Gastrocnemius medialis (tissue), 4 donors: ENCODE data around the gene MEIS2. TPM values are rescaled to one million over a fixed set of nuclear protein-coding genes. Genes with fewer than 3 reads are reported as not detected.

Source experiments
- ATAC-seq, 2 donors: fragments of 150-250 bp; one replicate each; pipeline ENCODE4 v1.9.1; 2016
- DNase-seq, 2 donors: peaks; one replicate each; pipeline ENCODE4 v3.0.0-alpha.2; 2019
- H3K27ac ChIP-seq, 4 donors: fragments of 200-600 bp; sonication (generic); 1 replicate in 1 of 4; 2 replicates in 3 of 4; pipeline ENCODE4 v1.5.1; 2016 to 2018; ENCODE audit warnings: mild to moderate bottlenecking in 2 of 4, moderate library complexity in 1 of 4
- H3K27me3 ChIP-seq, 3 donors: fragments of 200-600 bp; sonication (generic) in 2 of 3; 1 replicate in 1 of 3; 2 replicates in 2 of 3; pipeline versions ENCODE4 v1.5.1 to v1.6.0; 2016 to 2019; ENCODE audit warnings: mild to moderate bottlenecking in 1 of 3, moderate library complexity in 1 of 3
- H3K36me3 ChIP-seq, 2 donors: fragments of 200-600 bp; sonication (generic) in 1 of 2; one replicate each; pipeline ENCODE4 v1.5.1; 2017 to 2018
- H3K4me1 ChIP-seq, 2 donors: fragments of 200-600 bp; sonication (generic) in 1 of 2; one replicate each; pipeline ENCODE4 v1.5.1; 2016 to 2017; ENCODE audit warnings: mild to moderate bottlenecking in 2 of 2
- H3K4me3 ChIP-seq, 4 donors: fragments of 200-600 bp; sonication (generic) in 3 of 4; 1 replicate in 1 of 4; 2 replicates in 3 of 4; pipeline ENCODE4 v1.5.1; 2016 to 2019; ENCODE audit warnings: mild to moderate bottlenecking in 2 of 4
- H3K9me3 ChIP-seq, 3 donors: fragments of 200-600 bp; sonication (generic) in 2 of 3; 1 replicate in 1 of 3; 2 replicates in 2 of 3; pipeline ENCODE4 v1.5.1; 2016 to 2019
- POLR2A ChIP-seq, 2 donors: fragments of 450-650 bp; IDR thresholded peaks; one replicate each; pipeline ENCODE4 v1.6.1; 2017; ENCODE audit warnings: antibody characterized with exemption in 2 of 2, mild to moderate bottlenecking in 2 of 2, moderate library complexity in 2 of 2
- in situ Hi-C, 4 donors: fragments of 200-750 bp; cut with MboI; loops; one replicate each; pipeline versions ENCODE4 v1.15.0 to v1.8.0; 2017; ENCODE audit warnings: low sequenced_read_pairs in 4 of 4
- intact Hi-C: fragments of 100-400 bp; cut with DNase I; formaldehyde crosslinking; loops from one replicate; pipeline ENCODE4 v1.15.1; 2023; ENCODE audit warnings: low total_unique reads
- microRNA-seq, 2 donors: library from miRNA; unstranded; fragments of <30 nt; microRNA quantifications; one replicate each; pipeline ENCODE4, GENCODE V29; 2016; ENCODE audit warnings: borderline replicate concordance in 2 of 2
- total RNA-seq, 4 donors: library from RNA; depleted of rRNA; stranded (reverse); fragments of >200 nt; gene quantifications; one replicate each; pipeline versions ENCODE4 v1.1.0 to v1.2.3, GENCODE V29; 2016
- TF ChIP-seq, protein P1 (sequence below), 5 experiments: fragments of 450-650 bp in 3 of 5; fragments of 200-600 bp in 2 of 5; sonication (generic) in 2 of 5; IDR thresholded peaks in 4 of 5; conservative IDR thresholded peaks in 1 of 5; 1 replicate in 4 of 5; 2 replicates in 1 of 5; pipeline ENCODE4 v1.5.1; 2016 to 2019; ENCODE audit warnings: antibody characterized with exemption in 5 of 5, mild to moderate bottlenecking in 3 of 5, moderate library complexity in 3 of 5

Gene MEIS2
- total RNA-seq, 4 donors from 2014 or later = 0.31 to 1.8 (median 0.40) TPM; not detected in 1

DNA sequence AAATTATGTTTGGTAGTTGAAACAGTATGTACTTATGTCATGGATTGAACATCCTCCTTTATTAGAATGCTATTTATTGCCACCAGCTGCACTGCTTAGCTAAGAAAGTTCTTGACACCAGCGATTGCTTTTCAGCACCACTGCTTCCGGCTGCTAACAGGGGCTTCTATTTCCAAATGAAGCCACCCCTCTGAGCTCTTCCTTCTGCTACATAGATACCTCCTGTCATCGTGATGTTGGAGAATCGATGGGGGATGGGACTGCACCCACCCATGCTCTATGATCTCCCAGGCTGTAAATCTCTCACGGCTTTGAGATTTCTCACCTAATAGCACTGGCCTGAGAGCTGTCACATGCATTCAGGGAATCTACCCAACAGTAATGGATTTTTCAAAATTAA, 259.2 kb downstream of the MEIS2 start:
- Histone ChIP-seq H3K27ac (no peak overlapping the region), H3K4me3 (no peak overlapping the region), H3K9me3 (no peaks in the 10 kb centered on the region), H3K4me1 (no peaks in the 10 kb centered on the region), H3K27me3 (peaks cover 0 to 3% (median 0%) of the 10 kb centered on the region in 3 donors), H3K36me3 (no peaks in the 10 kb centered on the region)
- in situ Hi-C loops (no loop called here), intact Hi-C loops (no loop called here)
- DNase-seq = no peak
- no peak for TF ChIP-seq POLR2A (IDR thresholded peaks at IDR 0.05)
- TF ChIP-seq, protein P1, sequence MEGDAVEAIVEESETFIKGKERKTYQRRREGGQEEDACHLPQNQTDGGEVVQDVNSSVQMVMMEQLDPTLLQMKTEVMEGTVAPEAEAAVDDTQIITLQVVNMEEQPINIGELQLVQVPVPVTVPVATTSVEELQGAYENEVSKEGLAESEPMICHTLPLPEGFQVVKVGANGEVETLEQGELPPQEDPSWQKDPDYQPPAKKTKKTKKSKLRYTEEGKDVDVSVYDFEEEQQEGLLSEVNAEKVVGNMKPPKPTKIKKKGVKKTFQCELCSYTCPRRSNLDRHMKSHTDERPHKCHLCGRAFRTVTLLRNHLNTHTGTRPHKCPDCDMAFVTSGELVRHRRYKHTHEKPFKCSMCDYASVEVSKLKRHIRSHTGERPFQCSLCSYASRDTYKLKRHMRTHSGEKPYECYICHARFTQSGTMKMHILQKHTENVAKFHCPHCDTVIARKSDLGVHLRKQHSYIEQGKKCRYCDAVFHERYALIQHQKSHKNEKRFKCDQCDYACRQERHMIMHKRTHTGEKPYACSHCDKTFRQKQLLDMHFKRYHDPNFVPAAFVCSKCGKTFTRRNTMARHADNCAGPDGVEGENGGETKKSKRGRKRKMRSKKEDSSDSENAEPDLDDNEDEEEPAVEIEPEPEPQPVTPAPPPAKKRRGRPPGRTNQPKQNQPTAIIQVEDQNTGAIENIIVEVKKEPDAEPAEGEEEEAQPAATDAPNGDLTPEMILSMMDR (IDR thresholded peaks at IDR 0.05 in 4 of 5, conservative IDR thresholded peaks at IDR 0.05 in 1 of 5) = no peak
- ATAC-seq = no peak

Small RNA genes lying within 50 kb of the gene (microRNA-seq; reads per million reads assigned to microRNA genes)
- gene MIR8063 = 0 reads per million in 2 donors
